ENCODE measurements around the gene CTDSP1.

The CTDSP1 gene

DNA sequence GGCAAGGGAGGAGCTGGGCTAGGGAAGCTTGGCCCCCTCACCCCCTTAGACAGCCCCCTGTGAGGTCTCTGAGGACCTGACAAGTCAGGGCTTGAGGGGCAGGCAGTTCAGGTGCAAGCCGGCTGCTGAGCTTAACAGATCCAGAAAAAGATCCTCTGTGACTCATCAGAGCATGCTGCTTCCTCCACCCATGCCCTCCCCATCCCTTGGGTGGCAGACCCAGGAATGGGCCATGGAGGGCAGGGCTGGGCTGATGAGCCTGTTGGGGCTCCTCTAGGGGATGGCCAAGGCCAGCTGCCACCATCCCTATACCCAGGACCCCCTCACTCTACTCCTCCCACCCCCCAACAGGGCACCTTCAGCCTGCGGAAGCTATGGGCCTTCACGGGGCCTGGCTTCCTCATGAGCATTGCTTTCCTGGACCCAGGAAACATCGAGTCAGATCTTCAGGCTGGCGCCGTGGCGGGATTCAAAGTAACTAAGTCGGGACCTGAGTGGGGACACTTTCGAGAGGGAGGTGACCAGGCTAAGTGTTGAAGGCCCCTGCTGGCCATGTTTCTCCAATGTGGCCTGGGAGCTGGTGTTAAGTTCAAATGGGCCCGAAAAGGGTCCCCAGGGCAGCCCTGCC, 15.7 kb upstream of the CTDSP1 start:
- H3K9me3 ChIP-seq (ENCODE audit: insufficient read depth, low read length, severe bottlenecking) = no peaks in the 10 kb centered on the region
- no peaks in the 10 kb centered on the region for H4K20me1 ChIP-seq (ENCODE audit: insufficient read depth, low read length)
- H3K4me2 ChIP-seq (ENCODE audit: insufficient read depth, low read length) = no peak overlapping the region
- TF ChIP-seq EZH2 (IDR thresholded peaks at IDR 0.05; ENCODE audit: borderline replicate concordance, low read depth, low read length, severe bottlenecking) = no peak
- no peak for TF ChIP-seq CTCF (IDR thresholded peaks at IDR 0.05; ENCODE audit: borderline replicate concordance, extremely low read depth, low read length, poor library complexity, severe bottlenecking)
- ATAC-seq (ENCODE audit: insufficient read depth, low read depth) = peak; percentile 73
- DNase-seq = peak; percentile 39
- H3K4me3 ChIP-seq (ENCODE audit: low read depth in 1 of 2, low read length in 2 of 2) = no peak overlapping the region
- no peaks in the 10 kb centered on the region for H3K79me2 ChIP-seq (ENCODE audit: insufficient read depth, low read length)
- no peak overlapping the region for H3K27ac ChIP-seq (ENCODE audit: low read length)
- no peak overlapping the region for H2AFZ ChIP-seq (ENCODE audit: low read depth, low read length)
- no peak overlapping the region for H3K9ac ChIP-seq (ENCODE audit: low read depth, low read length)
- no peaks in the 10 kb centered on the region for H3K4me1 ChIP-seq (ENCODE audit: insufficient read depth, low read length)
- no peaks in the 10 kb centered on the region for H3K27me3 ChIP-seq (ENCODE audit: insufficient read depth, low read length, poor library complexity)
- no peaks in the 10 kb centered on the region for H3K36me3 ChIP-seq (ENCODE audit: insufficient read depth, low read length)

DNA sequence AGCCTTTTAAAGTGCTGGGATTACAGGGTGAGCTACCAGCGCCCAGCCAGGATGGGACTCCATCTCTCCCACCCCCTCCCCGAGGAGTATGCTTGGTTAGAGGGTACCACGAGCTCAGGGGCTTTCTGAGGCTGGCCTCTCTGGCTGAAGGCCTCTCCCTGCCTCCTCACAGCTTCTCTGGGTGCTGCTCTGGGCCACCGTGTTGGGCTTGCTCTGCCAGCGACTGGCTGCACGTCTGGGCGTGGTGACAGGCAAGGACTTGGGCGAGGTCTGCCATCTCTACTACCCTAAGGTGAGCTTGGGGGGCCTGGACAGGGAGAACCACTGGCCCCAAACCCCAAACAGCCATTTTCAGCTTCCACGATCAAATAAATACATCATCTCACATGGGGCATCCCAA, 14.7 kb upstream of the CTDSP1 start:
- no peaks in the 10 kb centered on the region for H3K4me1 ChIP-seq (ENCODE audit: insufficient read depth, low read length)
- no peak overlapping the region for H3K9ac ChIP-seq (ENCODE audit: low read depth, low read length)
- H3K4me3 ChIP-seq (ENCODE audit: low read depth in 1 of 2, low read length in 2 of 2) = no peak overlapping the region
- ATAC-seq (ENCODE audit: insufficient read depth, low read depth) (no peak), DNase-seq (no peak)
- no peaks in the 10 kb centered on the region for H3K27me3 ChIP-seq (ENCODE audit: insufficient read depth, low read length, poor library complexity)
- H4K20me1 ChIP-seq (ENCODE audit: insufficient read depth, low read length) = no peaks in the 10 kb centered on the region
- no peak overlapping the region for H3K4me2 ChIP-seq (ENCODE audit: insufficient read depth, low read length)
- no peaks in the 10 kb centered on the region for H3K36me3 ChIP-seq (ENCODE audit: insufficient read depth, low read length)
- no peak overlapping the region for H2AFZ ChIP-seq (ENCODE audit: low read depth, low read length)
- no peak for TF ChIP-seq EZH2 (IDR thresholded peaks at IDR 0.05; ENCODE audit: borderline replicate concordance, low read depth, low read length, severe bottlenecking)
- no peaks in the 10 kb centered on the region for H3K9me3 ChIP-seq (ENCODE audit: insufficient read depth, low read length, severe bottlenecking)
- no peaks in the 10 kb centered on the region for H3K79me2 ChIP-seq (ENCODE audit: insufficient read depth, low read length)
- H3K27ac ChIP-seq (ENCODE audit: low read length) = no peak overlapping the region

DNA sequence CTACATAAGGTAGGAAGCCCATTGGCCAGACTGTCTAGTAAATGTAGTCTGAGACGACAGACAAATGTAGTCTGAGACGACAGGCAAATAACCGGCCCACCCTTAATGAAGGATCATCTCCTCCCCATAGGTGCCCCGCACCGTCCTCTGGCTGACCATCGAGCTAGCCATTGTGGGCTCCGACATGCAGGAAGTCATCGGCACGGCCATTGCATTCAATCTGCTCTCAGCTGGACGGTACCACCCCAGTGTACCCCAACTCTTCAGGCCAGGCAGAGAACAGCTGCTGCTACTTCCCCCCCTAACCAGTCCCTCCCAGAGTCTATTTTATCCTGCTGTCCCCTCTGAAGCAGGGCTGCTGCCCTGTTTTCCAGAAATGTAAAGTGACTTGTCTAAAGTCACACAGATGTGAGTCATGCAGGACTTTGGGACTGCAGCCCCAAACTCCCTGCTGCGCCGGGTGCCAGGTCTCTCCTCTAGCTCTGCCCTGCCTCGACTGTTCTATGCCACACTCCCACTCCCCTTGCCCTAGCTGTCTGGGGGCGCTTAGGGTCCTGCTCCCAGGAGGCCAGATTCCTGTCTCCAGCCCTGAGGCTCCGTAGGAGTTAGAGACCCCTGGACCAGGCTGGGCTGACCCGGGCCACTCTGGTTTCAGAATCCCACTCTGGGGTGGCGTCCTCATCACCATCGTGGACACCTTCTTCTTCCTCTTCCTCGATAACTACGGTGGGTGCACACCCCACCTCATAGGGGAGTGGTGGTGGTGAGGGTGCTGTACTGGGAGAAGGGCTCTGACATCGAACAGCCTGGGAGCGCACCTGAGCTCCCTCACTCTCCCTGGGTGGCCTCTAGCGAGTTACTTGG, 12.9 kb upstream of the CTDSP1 start:
- no peak for DNase-seq
- H3K9ac ChIP-seq (ENCODE audit: low read depth, low read length) = no peak overlapping the region
- no peaks in the 10 kb centered on the region for H3K27me3 ChIP-seq (ENCODE audit: insufficient read depth, low read length, poor library complexity)
- TF ChIP-seq CTCF (IDR thresholded peaks at IDR 0.05; ENCODE audit: borderline replicate concordance, extremely low read depth, low read length, poor library complexity, severe bottlenecking) = no peak
- no peak for TF ChIP-seq EZH2 (IDR thresholded peaks at IDR 0.05; ENCODE audit: borderline replicate concordance, low read depth, low read length, severe bottlenecking)
- no peak overlapping the region for H3K4me3 ChIP-seq (ENCODE audit: low read depth in 1 of 2, low read length in 2 of 2)
- no peaks in the 10 kb centered on the region for H3K36me3 ChIP-seq (ENCODE audit: insufficient read depth, low read length)
- no peaks in the 10 kb centered on the region for H3K4me1 ChIP-seq (ENCODE audit: insufficient read depth, low read length)
- no peak for ATAC-seq (ENCODE audit: insufficient read depth, low read depth)
- no peak overlapping the region for H2AFZ ChIP-seq (ENCODE audit: low read depth, low read length)
- H3K9me3 ChIP-seq (ENCODE audit: insufficient read depth, low read length, severe bottlenecking) = no peaks in the 10 kb centered on the region
- no peaks in the 10 kb centered on the region for H4K20me1 ChIP-seq (ENCODE audit: insufficient read depth, low read length)
- no peak overlapping the region for H3K27ac ChIP-seq (ENCODE audit: low read length)
- H3K4me2 ChIP-seq (ENCODE audit: insufficient read depth, low read length) = no peak overlapping the region
- H3K79me2 ChIP-seq (ENCODE audit: insufficient read depth, low read length) = no peaks in the 10 kb centered on the region

All from DND-41 (cell line).